ENCODE results near the gene LRCH1.

LRCH1 gene

GRCh38 chr13:46595136-46595884 lies 42.3 kb downstream of the LRCH1 start:
- no peak for DNase-seq

DNA sequence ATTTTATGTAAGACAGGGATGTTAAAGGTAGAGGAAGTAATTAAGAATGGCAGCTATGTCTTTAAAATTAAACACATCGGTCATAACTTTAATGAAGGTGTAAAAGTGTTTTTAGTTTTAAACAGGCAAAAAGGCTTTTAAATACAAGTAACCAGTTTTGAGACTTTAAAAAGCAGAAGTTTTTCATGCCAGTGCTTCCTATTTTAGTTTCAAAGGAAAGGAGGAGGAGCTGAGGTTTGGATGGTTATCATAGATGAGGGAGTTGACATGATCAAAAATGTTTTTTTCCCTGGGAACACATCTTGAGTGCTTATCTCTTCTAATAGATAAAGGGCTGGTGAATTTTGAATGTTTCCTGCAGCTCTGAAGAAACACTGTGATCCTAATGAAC lies 42.9 kb downstream of the LRCH1 start:
- no peak for DNase-seq

GRCh38 chr13:46596466-46596865 lies 43.5 kb downstream of the LRCH1 start:
- DNase-seq: no peak

- no peak for DNase-seq
These were observed 45.3 kb downstream of the LRCH1 start for GRCh38 chr13:46598140-46598819.

DNA sequence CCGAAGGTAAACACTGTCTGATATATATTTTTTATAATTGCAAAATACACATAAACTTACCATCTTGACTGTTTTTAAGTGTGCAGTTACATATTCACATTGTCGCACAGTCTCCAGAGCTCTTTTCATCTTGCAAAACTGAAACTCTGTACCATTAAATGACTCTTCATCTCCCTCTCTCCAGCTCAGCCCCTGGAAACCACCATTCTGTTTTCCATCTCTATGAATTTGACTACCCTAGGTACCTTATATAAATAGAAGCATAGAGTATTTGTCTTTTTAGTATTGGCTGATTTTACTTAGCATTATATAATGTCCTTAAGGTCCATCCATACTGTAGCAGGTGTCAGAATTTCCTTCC lies 45.8 kb downstream of the LRCH1 start:
- no peak for DNase-seq

- DNase-seq: no peak
These were observed 48.0 kb downstream of the LRCH1 start for GRCh38 chr13:46600943-46601311.

DNA sequence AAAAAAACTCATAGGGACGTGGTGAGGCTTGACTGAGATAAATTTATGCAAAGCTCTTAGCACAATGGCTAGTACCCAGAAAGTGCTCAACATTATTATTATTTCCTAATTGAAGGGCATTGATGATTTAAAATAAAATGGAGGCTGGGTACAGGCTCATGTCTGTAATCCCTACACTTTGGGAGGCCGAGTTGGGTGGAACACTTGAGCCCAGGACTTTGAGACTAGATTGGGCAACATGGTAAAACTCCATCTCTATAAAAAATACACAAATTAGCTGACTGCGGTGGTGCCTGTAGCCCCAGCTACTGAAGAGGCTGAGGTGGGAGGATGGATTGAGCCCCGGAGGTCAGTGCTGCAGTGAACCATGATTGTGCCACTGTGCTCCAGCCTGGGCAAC lies 49.6 kb downstream of the LRCH1 start:
- DNase-seq: no peak

DNA sequence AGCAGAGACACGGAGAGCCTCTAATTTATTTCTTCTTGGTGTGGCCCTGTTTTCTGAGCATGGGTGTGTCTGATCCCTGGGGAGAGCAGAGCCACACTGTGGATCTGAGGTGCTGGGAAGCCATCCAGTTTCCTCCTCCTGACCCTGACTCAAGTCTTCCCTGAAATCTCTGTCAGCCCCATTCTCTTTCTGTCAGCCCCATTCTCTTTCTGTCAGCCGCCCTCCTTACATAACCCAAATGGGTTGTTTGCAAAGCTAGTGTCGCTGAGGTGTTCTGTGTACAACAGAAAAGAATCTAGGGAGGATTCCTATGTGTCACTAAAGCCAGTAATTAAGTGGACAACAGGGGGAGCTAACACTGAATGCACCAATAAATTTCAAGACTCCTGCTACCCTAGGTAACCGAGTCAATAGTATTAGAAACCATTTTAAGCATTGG lies 50.2 kb downstream of the LRCH1 start:
- DNase-seq: no peak

DNA sequence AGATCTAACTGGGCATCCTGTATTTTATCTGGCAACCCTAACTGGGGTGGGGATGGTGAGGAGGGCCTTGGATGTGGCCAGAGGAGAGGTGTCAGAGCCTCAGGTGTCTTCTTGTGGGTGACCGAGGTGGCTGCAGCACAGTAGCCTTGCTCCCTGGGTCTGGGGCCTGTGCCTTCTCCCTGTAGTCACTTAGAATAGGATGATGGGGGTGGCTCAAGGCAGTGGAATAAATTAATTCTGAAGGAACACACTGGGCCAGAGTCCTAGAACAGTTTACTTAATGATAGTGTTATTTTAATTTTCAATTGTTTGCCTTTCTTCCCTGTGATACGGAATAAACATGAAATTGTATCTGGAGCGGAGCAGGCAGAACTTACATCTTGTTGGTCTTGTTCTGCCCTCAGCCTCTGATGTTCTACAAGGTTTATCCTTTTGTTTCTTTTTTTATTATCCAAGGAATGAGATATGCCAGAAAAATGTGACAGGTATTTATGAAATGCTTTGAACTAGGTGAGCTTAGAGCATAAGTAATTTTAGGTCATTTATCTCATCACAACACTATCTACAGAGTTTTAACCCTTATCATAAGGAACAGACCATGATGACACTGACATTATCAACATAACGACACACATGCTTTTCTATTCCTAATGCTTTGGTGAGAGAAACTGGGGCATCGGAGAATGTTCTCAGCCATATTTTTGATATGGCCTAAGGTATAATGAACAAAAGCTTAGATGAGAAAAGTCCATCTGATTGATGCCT lies 51.4 kb downstream of the LRCH1 start:
- DNase-seq: no peak

GRCh38 chr13:46605076-46605824 lies 52.3 kb downstream of the LRCH1 start:
- no peak for DNase-seq

DNA sequence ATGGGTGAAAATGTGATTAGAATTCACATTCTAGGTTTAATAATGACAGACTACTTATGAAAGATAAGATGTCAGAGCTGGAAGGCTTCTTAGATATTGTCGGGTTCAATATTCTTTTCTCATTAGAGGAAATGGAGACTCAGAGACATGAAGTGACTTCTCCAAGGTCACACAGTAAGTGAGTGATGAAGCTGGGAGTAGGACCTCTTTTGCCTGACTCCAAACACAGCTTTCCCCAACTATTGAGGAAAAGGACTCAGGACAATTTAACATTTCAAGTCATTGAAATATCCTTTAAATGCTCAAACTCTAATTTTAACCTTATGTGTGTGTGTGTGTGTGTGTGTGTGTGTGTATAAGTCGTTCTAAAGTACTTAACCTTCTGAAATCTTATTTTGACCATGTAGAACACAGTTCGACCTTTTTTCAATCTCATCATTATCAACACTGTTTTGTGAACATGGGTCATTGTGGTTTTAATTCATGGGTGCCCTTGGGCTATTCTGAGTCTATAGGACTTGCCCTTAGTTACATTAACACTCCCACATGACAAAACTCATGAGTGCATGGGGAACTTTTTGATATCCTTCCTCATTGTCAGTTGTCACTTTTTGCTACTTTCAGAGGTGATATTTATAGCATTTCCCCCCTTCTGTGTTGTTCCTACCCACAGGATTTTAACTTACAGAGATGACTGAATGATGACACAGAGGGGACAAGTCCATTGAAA lies 53.0 kb downstream of the LRCH1 start:
- DNase-seq: no peak

- no peak for DNase-seq
These were observed 54.0 kb downstream of the LRCH1 start for GRCh38 chr13:46606970-46607369.

GRCh38 chr13:46607768-46608564 lies 55.0 kb downstream of the LRCH1 start:
- peak in 1 of 2 experiments; percentile 7 for DNase-seq

DNA sequence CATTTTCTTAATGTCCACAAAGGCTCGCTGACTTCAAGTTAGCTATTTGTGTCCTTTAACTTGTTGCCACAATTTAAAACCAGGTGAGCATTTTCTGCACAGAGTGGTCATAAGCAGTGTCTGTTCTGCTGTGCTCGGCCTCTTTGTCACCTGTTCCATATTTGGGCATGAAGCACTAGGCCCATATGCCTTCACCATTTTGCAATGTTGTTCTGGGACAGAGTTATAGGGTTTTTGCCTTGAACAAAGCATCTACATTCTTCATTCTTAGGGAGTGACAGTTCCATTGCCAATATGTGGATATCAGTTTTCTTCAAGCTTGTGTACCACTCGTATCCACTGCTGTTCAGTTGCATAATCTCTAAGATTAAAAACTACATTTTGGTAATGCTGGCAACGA lies 56.1 kb downstream of the LRCH1 start:
- DNase-seq: no peak

DNA sequence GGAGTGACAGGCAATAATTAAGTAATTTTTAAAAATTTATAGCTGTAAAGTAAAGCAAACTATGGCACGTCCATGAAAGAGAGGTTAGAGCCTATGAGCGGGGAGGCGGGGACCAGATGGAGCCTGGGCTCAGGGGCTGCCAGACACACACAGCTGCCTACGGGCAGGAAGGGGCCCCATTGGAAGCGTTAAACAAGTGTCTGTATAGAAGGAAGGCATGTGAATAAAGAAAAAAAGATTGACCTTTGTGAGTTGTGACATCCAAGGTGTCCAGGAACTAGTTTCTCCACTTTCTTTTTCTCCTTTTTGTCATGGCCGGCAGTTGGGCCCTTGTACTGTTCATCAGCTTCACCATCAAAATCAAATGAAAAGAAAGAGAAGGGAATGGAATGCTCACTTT lies 56.8 kb downstream of the LRCH1 start:
- DNase-seq: no peak

DNA sequence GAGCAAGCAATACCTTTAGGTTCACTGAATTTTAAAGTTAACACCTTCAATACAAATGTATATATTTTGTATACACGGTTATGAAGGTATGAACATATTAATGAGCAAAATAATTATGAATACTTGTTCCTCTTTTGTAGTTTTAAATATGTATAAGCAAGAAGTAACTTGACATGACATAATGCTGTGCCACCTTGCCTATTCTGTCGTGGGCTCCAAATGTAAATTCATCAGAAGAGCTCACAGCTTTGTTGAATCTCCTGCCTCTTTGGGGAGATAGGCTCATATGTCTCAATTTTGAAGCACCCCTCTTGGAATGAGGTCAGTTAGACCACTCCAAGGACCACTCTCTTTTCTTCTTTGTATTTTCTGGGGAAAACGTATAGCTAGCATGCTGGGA lies 59.3 kb downstream of the LRCH1 start:
- no peak for DNase-seq

- DNase-seq: no peak
These were observed 60.6 kb downstream of the LRCH1 start for GRCh38 chr13:46613409-46614049.

- DNase-seq: no peak
These were observed 61.6 kb downstream of the LRCH1 start for GRCh38 chr13:46614582-46614981.

DNA sequence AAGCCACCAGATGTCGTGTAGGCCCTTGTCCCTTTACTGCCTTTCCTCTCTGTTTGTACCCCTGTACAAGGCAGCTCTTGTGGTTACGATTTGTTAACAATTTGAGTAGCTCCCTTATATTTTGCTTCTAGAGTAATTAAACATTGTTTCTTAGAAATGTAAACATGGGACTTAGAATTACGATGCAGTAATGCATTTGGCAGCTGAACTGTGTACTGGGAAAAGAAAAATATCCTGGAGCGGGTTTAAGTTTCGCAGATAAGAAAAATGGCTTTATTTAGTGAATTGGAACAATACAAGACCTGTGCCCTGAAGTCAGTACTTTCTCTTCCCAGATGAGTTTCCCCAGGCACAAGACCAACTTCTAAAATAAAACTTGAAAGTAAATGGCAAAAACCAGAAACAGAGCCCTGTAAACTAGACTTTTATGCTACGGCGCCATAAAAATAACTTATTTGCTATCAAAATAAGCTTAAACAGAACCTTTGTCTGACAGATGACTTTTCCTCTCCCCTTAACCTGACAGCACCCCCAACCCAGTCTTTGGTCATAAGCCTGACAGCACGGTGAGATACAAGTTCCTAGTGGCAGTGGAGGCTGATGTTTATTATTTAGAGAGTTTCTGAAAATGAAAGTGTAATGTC lies 63.0 kb downstream of the LRCH1 start:
- no peak for DNase-seq

DNA sequence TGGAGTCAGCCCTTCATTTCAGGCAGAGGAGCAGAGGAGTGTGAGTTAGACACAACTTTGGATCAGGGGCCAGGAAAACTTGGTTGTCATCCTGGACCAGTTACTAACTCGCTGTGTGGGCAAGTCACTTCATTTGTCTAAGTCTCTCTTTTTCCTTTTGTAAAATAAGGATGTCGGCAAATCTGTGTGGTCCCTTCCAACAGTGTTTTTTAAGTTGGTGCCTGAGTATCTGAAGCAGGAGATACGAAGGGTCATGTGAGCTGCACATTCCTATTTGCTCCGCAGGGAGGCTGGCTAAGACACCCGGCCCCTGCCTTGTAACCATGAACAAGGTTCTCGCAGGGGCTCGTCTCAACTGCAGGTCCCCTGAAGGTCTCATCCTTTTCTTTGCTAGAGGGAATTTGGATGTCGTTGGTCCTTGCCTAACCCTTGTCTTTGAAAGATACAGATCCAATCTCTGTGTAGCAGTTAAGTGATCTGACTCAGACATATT lies 64.3 kb downstream of the LRCH1 start:
- no peak for DNase-seq

Measured in stimulated activated CD4-positive, alpha-beta T cell treated with anti-CD3 and anti-CD28 coated beads, Interleukin-4, amount 100 ng/mL, for 4 hours (primary cell).